Skin of body (tissue), 2 donors: ENCODE data around the gene SHB. TPM values are rescaled to one million over a fixed set of nuclear protein-coding genes. Genes with fewer than 3 reads are reported as not detected.
A peak's percentile ranks its signal among the peaks of the same experiment; 100 is the strongest.
"Not testable (repeated sequence)": the region's sequence is repeated elsewhere in the genome, so short reads cannot be mapped to it uniquely, and the experiment has no call there.

ENCODE experiments used
- DNase-seq: peaks from one replicate; lab custom pipeline; 2025; lab: John Stamatoyannopoulos, UW
- total RNA-seq: library from RNA; depleted of rRNA; stranded (reverse); fragments of >200 nt; gene quantifications from one replicate; pipeline ENCODE4 v1.2.3, GENCODE V29; 2014

Gene SHB
- total RNA-seq, 1 donor from 2014 or later = 10.9 TPM

DNA sequence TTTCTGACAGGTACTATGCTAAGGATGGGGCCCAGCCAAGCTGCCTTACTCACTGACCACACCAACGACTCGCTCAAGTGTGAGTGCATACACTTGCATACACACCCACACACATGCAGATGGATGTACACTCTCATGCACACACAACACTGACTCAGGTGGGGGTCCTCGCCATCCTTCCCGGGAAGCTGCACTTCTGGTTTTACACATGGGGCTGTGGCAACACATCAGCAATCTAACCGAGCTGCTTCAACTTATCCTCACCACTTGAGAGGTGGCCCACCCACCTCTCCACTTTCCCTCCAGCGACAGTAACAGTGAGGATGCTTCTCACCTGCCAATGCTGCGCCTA lies 97.9 kb downstream of the SHB start:
- no peak for DNase-seq

DNA sequence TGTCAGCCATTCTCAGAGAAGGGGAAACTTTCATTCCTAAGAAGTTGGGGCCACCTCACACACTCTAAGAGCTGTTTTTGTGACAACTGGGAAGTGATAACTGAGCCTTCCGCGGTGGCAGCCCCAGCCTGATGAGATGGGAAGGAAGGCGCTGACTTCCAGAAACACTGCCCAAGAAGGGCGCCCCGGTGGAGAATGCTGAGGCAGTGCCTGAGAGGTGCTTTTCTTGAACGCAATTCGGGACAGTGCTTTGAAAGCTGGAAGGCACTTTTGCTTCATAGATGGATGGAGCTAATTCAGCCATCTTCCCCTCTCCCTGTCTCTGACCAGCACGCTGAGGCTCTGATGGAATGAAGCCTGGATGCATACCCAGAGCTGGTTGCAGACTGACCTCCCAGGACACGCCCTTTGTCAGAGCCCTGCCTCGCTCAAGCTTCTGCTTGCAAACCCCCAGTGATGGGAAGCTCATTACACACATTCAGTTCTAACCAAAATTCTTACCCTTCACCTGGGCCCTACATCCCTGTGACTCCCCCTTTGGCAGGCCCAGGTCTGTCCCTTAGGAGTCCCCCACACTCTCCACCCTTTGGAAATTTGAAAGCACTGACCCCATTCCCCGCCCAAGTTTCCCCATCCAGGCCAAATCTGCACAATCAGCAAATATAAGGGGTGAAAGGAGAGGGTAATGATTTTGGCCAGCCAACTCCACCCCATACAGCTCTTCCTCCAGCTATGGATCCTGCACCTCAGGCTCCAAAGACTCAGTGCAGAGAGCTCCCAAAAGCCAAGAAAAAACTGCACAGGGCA lies 98.5 kb downstream of the SHB start:
- no peak for DNase-seq

DNA sequence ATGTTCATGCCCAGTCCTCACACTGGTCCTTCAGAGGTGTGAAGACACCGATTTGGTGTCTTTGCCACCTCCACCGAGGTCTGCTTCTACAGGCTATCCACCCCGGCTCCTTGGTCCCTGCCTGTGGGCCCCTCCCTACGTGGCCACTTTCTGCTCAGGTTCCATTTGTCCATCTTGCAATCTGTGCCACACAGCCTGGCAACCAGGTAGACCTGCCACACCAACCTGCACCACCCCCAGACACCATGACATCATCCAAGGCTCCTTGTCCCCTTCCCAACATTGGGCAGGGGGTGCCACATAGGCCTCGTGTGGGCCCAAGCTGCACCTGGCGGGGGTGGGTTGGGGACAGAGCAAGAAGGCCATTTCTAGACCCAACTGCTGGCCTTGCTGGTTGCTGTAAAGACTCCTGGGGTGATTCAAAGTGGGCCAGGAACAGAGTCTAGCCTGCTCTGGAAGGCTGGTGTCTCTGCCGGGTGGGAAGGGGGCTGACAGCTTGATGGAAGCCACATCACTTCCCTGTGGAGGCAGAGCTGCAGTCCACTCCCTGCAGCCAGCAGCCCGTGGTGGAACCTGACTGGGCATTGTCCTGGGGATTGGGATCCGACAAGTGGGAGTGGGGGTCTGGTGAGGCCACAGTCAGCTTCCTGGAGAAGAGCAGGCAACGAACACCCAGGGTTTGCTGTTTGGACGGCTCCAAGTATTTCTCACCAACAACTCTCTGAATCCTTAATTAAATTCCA lies 99.3 kb downstream of the SHB start:
- DNase-seq = no peak

DNA sequence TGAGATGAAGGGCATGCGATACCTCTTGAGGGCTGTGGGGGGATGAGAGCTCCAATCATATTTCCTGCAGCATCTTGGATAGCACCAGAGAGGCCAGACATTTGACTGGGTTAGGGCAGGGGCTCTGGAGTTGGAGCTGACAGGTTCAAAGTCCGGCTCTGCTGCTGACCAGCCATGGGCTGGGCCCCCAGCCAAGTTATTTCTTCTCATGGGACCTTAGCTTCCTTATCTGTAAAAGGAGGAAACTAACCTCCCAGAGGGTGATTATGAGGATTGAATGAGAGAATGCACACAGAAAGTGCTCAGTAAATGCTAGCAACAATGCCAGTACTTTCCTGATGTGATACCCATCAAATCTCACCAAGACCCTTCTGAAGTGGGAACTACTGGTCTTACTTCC lies 99.9 kb downstream of the SHB start:
- DNase-seq = no peak

DNA sequence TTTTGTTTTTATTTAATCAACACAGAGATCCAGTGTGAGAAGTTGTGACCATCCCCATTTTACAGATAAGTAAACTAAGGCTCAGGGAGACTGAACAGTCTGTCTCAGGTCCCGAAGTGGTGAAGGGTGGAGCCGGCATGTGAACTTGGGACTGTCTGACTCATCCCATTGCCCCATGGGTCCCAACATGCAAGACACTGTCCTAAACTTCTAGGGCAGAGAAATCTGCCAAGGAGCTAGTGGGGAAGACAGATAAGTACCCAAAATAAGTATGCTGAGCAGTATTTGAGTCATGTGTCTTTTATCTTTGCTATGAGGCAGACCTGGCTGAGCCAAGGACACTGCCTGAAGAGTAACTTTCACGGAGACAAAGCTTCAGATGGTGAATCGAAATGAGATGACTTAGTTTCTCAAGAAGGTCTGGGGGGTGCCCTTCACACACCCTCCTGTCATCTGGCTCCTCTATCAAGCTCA lies 100.8 kb downstream of the SHB start:
- DNase-seq = no peak

DNA sequence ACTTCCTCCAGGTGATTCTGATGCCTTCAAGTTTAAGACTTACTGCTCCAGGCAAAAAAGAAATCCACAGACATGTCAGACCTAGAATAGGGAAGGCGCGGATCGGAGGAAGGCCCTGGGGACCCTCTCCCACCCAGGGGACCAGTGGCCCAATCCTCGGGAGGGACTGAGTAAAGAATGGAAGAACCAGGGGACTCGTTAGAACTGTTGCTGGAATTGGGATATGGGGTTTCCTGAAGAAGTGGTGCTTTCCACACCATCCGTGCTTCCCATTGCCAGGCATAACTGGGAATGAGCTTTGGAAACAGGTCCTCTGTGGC lies 101.3 kb downstream of the SHB start:
- DNase-seq = no peak

DNA sequence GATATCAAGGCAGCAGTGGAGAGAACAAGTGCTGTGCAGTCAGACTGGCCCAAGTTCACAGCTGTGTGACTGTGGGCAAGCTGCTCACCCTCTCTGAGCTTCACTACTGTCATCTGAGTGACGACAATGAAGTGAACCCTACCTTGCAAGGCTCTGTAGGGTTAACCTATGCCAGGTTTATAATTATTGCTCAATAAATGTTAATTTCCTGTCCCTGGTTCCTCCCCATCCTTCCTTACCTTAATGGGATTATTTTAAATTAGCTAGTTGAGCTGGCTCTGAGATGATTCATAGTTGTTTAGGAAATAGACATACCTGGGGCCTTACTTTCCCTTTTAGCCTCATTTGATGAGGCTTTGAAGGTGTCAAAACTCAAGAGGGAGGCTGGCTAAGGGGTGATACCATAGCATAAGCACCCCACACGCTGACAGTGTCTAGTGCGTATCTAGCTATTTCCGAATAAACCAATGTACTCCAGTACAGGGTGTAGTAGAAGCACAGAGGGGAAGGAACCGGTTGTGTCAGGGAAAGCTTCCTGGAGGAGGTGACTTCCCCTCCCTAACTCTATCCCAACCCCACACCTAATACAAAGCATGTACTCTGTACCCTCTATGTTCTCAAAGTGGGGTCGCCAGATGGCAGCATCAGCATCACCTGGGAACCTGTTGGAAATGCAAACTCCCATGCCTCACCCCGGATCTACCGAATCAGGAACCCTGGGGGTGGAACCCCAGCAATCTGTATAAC lies 101.8 kb downstream of the SHB start:
- DNase-seq = no peak

DNA sequence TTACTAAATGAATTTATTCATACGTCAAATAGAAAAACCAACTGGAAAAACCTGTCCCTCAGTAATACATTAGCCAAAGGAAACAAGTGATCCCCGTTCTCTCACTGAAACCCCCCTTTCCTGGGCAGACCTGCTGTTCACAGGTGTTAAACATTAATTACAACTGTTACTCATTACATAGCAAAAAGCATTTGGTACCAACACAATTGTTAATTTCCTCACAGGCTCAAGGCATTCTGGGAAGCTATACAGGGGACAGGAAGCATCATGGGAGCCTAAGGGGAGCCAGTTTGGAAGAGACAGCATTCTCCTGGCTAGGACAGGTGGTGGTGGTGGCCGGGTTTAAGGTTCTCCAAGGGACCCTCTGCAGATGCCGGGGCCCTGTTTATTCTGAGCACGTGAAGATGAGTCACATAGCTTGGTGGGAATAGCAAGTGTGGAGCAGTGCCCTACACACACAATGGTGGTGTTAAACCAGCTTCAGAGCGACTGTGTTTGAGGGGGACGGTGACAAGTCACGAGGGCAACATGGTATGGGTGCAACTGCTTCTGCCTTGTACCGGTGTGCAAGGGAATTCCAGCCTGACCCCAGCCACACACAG lies 102.5 kb downstream of the SHB start:
- no peak for DNase-seq

DNA sequence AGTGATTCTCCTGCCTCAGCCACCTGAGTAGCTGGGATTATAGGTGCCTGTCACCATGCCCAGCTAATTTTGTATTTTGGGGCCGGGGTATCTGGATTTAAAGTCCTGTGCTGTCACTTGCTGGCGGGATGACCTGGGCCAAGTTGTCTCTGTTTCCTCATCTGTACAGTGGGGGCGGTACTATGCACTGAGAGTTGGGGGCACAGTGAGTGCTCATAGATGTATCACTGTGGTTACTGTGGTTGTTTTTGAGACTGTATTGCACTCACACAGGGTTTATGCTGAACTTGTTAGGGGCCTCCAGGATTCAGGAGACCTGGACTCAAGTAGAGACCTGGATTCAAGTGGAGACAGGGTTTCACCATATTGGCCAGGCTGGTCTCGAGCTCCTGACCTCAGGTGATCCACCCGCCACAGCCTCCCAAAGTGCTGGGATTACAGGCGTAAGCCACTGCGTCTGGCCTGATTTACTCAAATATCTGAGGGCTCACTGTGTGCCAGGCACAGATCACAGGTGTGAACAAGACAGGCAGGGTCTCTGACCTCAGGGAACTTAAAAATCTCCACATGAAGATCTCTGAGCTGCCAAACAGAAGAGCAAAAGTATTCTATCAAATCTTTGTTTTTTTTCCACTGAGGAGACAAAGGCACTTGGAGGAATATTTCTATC lies 103.2 kb downstream of the SHB start:
- not testable (repeated sequence) for DNase-seq

DNA sequence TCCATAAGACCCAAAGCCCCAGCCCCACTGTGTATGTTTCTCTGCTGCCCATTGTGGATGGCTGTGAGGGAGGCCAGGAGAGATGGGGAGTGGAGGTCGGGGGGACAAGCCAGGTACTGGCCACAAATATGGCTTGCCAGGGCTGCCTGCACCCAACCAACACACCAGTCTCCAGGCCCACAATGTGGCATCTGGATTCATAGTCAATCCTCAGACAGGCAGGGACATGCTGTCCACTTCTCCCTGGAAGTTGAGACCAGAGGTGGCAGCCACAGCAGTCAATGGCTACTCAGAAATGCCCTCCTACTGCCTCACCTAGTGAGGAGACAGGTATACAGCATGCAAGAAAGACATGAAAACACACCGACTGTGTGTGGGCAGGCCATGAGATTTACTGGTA lies 103.9 kb downstream of the SHB start:
- no peak for DNase-seq

DNA sequence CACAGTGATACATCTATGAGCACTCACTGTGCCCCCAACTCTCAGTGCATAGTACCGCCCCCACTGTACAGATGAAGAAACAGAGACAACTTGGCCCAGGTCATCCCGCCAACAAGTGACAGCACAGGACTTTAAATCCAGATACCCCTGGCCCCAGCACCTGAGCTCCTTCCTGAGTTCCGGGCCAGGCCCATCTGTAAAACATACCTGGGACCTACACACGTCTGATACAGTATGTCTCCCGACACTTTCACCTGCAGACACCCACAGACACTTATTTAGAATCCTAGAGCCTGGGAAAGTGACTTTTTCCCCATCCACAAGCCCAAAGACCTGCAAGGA lies 104.3 kb downstream of the SHB start:
- DNase-seq = no peak

DNA sequence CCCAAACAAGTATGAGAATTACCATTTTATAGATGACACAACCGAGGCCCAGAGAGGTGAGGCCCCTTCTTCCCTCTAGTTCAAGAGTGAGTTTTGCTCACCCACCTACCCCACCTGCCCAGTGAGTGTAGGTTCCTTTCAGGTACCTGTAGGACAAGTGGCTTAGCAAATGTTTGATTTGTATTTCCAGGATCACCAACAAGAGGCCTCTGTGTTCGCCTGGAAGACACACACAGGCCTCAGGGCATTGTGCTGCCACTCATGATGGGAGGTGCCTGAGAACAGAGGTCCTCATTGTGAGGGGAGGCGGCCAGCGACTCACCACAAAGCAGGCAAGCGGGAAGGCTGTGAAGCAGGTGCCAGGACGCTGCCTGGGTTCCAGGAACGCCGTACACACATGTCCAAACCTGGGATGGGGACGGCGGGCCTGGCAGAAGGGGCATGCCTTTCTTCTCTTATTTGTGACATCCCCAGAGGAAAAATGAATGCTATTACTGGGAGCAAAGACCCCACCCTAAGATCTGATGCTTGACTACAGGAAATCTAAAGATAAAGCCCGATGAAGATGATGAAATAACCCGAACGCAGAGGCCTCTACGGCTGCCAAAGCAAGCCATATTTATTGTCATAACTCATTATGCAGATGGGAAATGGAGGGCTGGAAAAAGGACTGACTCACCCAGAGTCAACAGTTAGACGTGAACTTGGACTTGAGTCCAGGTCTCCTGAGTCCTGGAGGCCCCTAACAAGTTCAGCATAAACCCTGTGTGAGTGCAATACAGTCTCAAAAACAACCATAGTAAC lies 104.9 kb downstream of the SHB start:
- peak; percentile 57 for DNase-seq

DNA sequence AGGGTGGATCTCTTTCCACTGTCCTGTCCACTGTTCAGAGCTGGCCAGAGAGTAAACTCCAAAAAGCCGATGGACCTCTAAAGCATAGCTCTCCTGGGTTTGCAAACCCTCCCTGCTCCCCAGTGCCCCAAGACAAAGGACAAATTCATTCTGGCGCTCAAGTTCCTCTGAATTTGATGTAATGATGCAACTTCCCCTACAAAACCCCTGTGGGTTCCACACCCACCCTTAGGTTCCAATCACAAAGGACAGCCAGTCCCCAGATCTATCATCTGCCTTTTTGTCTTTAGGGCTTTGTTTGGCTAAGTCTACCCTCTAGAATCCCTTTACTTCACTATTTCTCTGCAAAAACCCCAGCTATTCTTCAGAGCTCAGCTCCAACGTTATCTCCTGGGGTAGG lies 107.7 kb downstream of the SHB start:
- DNase-seq = no peak

DNA sequence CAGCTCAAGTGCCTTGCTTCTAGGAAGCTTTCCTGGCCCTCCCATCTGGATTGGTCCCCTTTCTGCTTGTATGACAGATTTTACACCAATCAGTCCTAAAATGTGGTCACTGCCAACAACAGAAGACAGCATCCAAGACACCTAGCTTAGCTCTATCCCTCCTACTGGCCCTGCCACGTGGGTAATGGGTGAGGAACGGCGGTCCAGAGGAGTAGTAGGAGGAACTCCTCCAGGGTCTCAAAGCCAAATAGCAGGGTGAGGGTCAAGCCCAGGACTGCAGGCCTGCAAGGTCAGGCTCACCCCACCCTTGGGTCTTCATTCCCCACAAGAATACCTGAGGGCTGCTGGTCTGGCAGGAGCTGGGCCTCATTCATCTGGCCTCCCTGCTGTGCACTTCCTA lies 108.4 kb downstream of the SHB start:
- DNase-seq = no peak

DNA sequence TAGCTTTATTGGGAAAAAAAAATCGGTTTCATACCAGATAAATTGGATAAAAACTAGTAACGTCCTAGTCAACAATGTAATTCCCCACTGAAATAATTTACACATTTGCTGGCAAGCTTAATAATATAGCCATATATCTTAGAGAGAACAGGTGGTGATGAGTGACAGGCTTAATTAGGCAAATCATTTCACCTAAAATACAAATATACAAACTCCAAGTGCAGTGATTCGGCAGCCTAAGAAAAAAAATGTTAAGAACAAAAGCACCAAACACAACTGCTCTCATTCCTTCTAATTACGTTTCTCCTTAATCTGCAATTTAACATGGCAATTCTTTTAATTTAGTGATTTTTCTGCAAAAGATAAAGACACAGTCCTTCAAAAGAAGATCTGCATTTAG lies 109.1 kb downstream of the SHB start:
- DNase-seq = no peak

DNA sequence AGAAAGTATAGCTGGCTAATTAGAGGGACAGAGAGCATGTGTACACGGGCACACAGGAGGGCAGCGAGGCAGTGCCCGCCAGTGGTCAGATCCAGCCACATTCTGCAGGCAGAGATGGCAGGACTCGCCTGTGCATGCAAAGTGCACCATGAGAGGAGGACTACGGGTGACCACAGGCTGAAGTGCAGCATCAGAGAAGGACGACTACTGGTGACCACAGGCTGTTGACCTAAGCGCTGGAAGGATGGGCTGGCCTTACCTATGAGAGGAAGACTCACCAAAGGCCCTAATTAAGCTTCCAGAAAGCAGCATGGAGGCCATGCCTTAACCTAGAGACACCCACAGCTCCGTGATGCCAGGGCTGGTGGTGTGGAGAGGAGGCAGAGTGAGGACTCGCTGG lies 110.9 kb downstream of the SHB start:
- DNase-seq = no peak

DNA sequence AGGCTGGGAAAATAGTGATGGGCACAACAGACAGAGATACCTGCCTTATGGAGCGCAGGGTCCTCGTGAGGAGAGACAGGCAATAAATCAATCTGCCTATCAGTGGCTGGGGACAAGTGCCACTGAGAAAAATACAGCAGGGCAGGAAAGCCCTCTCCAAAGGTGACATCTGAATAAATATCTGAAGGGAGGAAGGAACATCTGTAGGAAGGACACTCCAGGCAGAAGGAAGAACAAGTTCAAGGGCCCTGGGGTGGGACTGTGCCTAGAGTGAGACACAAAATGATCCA lies 111.4 kb downstream of the SHB start:
- no peak for DNase-seq

DNA sequence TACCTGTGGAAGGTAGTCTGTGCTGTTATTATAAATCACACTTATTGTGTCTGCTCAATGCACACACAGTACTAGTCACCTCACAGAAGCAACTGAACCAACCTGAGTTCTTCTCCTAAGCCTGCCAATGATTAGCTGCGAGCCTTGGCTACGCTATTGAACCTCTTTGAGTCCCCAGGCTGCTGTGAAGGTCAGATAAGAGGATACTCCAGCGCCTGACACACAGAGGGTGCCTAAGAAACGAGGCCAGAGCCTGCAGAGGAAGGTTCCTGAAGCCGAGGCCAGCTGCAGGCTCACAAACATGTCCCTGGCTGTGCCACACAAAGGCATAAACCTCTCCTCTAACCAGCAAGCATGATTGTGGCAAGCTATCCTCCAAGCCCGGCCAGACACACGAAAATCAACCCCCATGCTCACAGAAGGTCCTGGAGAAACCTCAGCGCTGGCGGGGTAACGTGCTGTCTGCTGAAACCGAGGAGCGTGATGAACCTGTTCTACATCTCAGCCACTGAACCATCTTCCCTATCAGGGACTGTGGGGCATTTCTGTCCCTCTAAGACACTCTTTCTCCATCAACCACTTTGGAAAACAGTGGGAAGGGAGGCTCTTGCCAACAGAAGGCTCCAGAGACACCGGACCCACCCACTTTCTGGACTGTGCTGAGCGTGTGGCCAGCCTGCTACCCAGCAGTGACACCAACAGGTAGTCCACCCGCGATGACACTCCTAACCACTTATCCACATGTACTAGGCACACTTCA lies 111.9 kb downstream of the SHB start:
- no peak for DNase-seq

DNA sequence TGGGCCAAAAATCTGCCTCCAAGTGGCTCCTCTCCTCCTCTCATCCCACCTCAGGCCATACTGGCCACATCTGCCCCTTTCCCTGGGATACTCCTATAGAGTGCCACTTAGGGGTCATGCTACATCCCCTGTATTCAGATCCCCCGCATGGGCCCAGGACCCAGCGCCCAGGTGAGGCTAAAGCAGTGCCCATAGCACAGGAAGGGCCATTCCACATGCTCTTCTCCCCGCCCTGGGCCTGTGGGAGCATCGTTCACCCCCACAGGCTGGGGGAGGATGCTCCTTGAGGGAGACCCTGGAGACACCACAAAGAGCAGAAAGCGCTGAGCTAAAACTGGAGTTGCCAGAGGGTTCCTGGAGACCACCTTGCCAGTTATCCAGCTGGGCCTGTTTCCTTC lies 112.6 kb downstream of the SHB start:
- DNase-seq = no peak

DNA sequence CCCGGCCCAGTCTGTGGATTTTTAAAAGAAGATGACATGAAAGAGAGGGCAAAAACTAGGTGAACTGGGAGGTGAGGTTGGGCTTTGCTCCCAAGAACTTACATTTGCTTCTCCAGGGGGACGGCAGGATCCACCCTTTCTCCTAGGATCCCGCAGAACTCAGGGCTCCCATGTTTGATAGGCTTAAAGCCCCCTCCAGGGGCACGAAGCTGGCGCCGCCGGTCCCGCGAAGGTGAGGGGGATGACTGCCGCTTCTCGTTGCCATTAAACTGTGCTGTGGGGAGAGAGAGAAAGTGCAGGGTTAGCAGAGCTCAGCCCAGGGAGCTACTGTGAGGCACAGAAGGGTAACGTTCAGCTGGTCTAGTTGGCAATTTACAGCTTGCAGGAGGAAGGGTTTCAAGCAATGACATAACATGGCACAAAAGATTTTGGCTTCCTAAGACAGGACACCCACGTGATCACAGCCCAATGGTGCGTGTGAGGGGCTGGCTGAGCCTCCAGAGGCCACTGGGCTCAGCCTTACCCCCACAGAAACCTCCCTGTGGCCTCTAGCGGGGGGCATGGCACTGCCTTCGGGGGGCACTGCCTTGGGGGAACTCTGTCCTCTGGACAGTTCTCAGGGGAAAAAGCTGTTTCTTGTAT lies 113.1 kb downstream of the SHB start:
- no peak for DNase-seq
